HEK293T (cell line): ENCODE results near the gene REEP3.

Experiments used
- CTCF ChIA-PET: fragments of 350-600 bp; formaldehyde crosslinking; extraction: SDS; loops from one replicate; lab custom pipeline; 2021; ENCODE audit warnings: antibody characterized with exemption, inconsistent platforms; lab: Yijun Ruan, JAX
- POLR2A ChIA-PET: fragments of 350-600 bp; formaldehyde crosslinking; extraction: SDS; loops from one replicate; lab custom pipeline; 2020; ENCODE audit warnings: antibody characterized with exemption, inconsistent platforms; lab: Yijun Ruan, JAX
- DNase-seq: peaks from one replicate; pipeline ENCODE4 v3.0.0; 2012; ENCODE audit warnings: mixed read lengths; ENCODE audit errors: extremely low spot score
- ARNT ChIP-seq: fragments of 450-650 bp; IDR thresholded peaks from 2 replicates; pipeline ENCODE4 v1.6.1; 2017; ENCODE audit warnings: mild to moderate bottlenecking
- BHLHE40 ChIP-seq: fragments of 450-650 bp; IDR thresholded peaks from 2 replicates; pipeline ENCODE4 v1.6.1; 2016; ENCODE audit warnings: mild to moderate bottlenecking, moderate library complexity, borderline replicate concordance
- CTBP1 ChIP-seq: fragments of 450-650 bp; IDR thresholded peaks from 2 replicates; pipeline ENCODE4 v1.6.1; 2016; ENCODE audit warnings: borderline replicate concordance
- ELF4 ChIP-seq: fragments of 450-650 bp; IDR thresholded peaks from 2 replicates; pipeline ENCODE4 v1.6.1; 2017; ENCODE audit warnings: antibody characterized with exemption
- FOXA1 ChIP-seq: fragments of 450-650 bp; IDR thresholded peaks from 2 replicates; pipeline ENCODE4 v1.6.1; 2016; ENCODE audit warnings: mild to moderate bottlenecking
- FOXK2 ChIP-seq: fragments of 450-650 bp; IDR thresholded peaks from 2 replicates; pipeline ENCODE4 v1.6.1; 2016; ENCODE audit warnings: mild to moderate bottlenecking
- FOXM1 ChIP-seq: fragments of 450-650 bp; IDR thresholded peaks from 2 replicates; pipeline ENCODE4 v1.6.1; 2017; ENCODE audit warnings: mild to moderate bottlenecking, borderline replicate concordance
- HDGF ChIP-seq: fragments of 450-650 bp; IDR thresholded peaks from 2 replicates; pipeline ENCODE4 v1.6.1; 2017; ENCODE audit warnings: antibody characterized with exemption, borderline replicate concordance
- L3MBTL2 ChIP-seq: fragments of 450-650 bp; conservative IDR thresholded peaks from 2 replicates; pipeline ENCODE4 v1.6.1; 2016; ENCODE audit warnings: mild to moderate bottlenecking
- LEF1 ChIP-seq: fragments of 450-650 bp; IDR thresholded peaks from 2 replicates; pipeline ENCODE4 v1.6.1; 2017; ENCODE audit warnings: mild to moderate bottlenecking, borderline replicate concordance
- NFRKB ChIP-seq: fragments of 450-650 bp; IDR thresholded peaks from 2 replicates; pipeline ENCODE4 v1.6.1; 2016; ENCODE audit warnings: mild to moderate bottlenecking, moderate library complexity
- SP1 ChIP-seq: fragments of 450-650 bp; IDR thresholded peaks from 2 replicates; pipeline ENCODE4 v1.6.1; 2017
- SUZ12 ChIP-seq: fragments of 450-650 bp; IDR thresholded peaks from 2 replicates; pipeline ENCODE4 v1.6.1; 2016; ENCODE audit warnings: mild to moderate bottlenecking
- TARDBP ChIP-seq: fragments of 450-650 bp; IDR thresholded peaks from 2 replicates; pipeline ENCODE4 v1.6.1; 2016
- ZNF384 ChIP-seq: fragments of 450-650 bp; IDR thresholded peaks from 2 replicates; pipeline ENCODE4 v1.6.1; 2016
- TF ChIP-seq, protein P1 (sequence below): fragments of 450-650 bp; IDR thresholded peaks from 2 replicates; pipeline ENCODE4 v1.6.1; 2016

REEP3 gene

DNA sequence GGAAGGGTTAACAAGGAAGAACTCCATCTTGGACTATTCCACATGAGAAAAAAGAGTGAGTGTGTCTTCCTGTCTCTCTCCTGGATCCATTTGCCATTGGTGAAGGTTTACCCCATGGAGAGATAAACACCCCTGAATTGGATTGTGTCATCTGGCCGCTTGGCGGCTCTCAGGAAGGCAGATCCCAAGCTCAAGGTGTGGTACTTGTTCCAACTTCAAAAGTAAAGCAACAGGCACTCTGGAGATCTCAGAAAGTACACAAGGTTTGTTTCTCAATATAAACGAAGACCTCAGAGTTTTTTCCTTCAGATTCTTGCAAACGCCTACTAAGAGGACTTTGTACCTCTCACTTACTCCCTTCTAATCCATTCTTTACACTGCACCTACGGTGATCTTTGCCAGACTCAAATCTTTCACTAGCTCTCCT lies 116.7 kb downstream of the REEP3 start:
- TF ChIP-seq ARNT, result no peak
- TF ChIP-seq HDGF, result no peak
- TF ChIP-seq SUZ12, result no peak
- no peak for TF ChIP-seq ZNF384
- no peak for TF ChIP-seq L3MBTL2
- no peak for TF ChIP-seq SP1
- no peak for TF ChIP-seq NFRKB
- TF ChIP-seq FOXK2, result no peak
- TF ChIP-seq FOXA1, result no peak
- TF ChIP-seq LEF1, result no peak
- no peak for TF ChIP-seq BHLHE40
- DNase-seq, result no peak
- ChIA-PET POLR2A (no interaction called here), CTCF (no interaction called here)

DNA sequence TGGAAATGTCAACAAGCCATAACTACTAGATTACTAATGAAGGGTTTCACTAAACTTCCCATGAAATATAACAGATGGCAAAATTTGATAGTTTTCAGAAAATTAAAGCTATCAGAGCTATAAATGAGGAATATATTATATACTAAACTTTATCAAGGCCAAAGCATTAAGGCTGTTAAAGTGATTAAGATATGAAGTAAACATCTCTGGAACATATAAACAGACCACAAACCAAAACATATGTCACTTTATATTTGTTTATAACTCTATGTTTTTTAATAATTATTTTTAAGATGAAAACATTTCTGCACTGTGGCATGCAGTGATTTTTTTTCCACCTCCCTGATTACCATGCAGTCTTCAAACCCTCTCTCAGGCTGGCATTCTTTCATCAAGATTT lies 120.2 kb downstream of the REEP3 start:
- TF ChIP-seq FOXM1 (no peak), SUZ12 (no peak), L3MBTL2 (no peak), NFRKB (no peak), ELF4 (no peak), ZNF384 (no peak), HDGF (no peak), CTBP1 (no peak), FOXA1 (no peak), TARDBP (no peak), ARNT (no peak), LEF1 (no peak), FOXK2 (no peak), BHLHE40 (no peak), SP1 (no peak)
- ChIA-PET CTCF (no interaction called here), POLR2A (interaction anchor here (1.3 kb wide), 1 partner anchor 11 kb away, joined by 3 read pairs; no protein-coding TSS in a partner anchor)

DNA sequence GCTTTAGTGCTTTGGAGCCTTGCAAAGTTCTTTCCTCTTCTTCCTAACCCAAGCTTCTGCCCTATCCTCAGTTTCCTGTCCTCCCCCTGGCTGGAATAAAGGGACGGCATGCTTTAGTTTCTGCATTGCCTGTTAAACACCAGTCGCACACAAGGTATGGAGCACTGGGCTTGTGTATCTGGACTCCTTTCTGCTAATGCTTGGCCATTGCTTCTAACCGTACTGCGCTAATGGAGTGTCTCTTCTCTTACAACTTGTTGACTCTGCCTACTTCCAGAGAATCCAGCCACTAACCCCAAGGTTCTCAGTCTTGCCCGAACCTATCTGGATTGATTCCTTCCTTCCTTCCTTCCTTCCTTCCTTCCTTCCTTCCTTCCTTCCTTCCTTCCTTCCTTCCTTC lies 120.6 kb downstream of the REEP3 start:
- no peak for DNase-seq
- TF ChIP-seq HDGF (no peak), FOXA1 (no peak), ELF4 (no peak), BHLHE40 (no peak), FOXM1 (no peak), L3MBTL2 (no peak), SUZ12 (no peak), LEF1 (no peak)
- TF ChIP-seq, protein P1, sequence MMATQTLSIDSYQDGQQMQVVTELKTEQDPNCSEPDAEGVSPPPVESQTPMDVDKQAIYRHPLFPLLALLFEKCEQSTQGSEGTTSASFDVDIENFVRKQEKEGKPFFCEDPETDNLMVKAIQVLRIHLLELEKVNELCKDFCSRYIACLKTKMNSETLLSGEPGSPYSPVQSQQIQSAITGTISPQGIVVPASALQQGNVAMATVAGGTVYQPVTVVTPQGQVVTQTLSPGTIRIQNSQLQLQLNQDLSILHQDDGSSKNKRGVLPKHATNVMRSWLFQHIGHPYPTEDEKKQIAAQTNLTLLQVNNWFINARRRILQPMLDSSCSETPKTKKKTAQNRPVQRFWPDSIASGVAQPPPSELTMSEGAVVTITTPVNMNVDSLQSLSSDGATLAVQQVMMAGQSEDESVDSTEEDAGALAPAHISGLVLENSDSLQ, result no peak
- ChIA-PET POLR2A (interaction anchor here (1.3 kb wide), 1 partner anchor 12 kb away, joined by 3 read pairs; no protein-coding TSS in a partner anchor), CTCF (no interaction called here)

More for the DNA sequence above, 120.2 kb downstream of the REEP3 start:
- no peak for DNase-seq

DNA sequence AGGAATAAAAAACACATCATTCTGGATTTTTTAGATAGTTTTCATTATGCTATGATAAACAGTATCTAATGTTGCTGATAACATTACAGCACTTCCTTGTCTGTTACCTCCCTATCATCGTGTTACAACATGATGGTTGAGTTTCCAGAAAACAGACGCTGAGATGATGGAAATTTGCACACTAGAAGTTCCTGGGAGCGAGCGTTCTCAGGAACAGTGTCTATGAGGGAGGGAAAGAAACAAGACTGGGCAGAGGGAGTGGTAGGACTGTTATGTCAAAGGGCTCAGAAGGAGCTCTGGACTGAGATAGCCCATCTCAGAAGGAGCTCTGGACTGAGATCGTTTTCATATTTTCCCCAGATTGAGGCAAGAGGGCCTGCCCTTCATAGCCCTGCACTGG lies 121.6 kb downstream of the REEP3 start:
- ChIA-PET CTCF (interaction anchor here (1.1 kb wide), 1 partner anchor 77 kb away, joined by 3 read pairs; no protein-coding TSS in a partner anchor), POLR2A (no interaction called here)
- TF ChIP-seq SP1, result no peak
- no peak for TF ChIP-seq SUZ12
- no peak for TF ChIP-seq FOXA1
- no peak for TF ChIP-seq ZNF384
- TF ChIP-seq ELF4, result no peak
- TF ChIP-seq FOXK2, result no peak
- DNase-seq, result no peak

DNA sequence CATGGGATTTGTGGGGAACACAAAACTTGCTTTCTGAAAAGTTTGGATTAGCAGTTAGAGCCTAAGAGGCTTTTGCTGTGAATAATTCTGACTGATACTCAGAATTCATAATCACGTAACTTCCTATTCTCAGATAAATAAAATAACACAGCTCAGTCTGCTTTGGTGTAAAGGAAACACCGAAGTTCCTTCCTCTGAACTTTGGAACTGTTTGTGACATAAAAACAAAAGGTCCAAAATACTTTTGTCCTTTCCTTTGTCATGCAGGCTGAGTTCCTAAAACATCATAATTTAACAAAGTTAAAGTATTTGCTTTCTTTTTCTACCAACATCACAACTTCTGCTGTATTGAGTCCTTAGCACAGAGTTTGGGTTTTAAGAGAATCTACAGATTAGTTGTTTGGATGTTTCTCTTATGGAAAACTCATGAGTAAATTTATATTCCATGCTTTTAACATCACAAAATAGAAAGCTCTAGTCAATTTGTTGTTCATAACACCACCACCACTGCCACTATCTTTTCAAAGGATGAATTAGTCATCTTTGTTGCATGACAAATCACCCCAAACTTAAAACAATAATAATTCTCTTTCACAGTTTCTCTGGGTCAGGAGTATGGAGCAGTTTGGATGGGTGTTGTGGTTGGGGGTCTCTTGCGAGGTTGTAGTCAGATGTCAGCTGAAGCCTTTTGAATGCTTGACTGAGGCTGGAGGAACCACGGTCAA lies 123.4 kb downstream of the REEP3 start:
- TF ChIP-seq FOXA1, result no peak
- TF ChIP-seq, protein P1, result no peak
- no peak for TF ChIP-seq SUZ12
- TF ChIP-seq ARNT, result no peak
- no peak for TF ChIP-seq BHLHE40
- TF ChIP-seq CTBP1, result no peak
- no peak for TF ChIP-seq FOXK2
- TF ChIP-seq NFRKB, result no peak
- no peak for TF ChIP-seq LEF1
- TF ChIP-seq TARDBP, result no peak
- TF ChIP-seq HDGF, result no peak
- no peak for TF ChIP-seq SP1
- no peak for TF ChIP-seq FOXM1
- TF ChIP-seq L3MBTL2, result no peak
- no peak for TF ChIP-seq ZNF384
- no peak for TF ChIP-seq ELF4
- DNase-seq, result no peak
- POLR2A ChIA-PET, result interaction anchor here (0.7 kb wide), 1 partner anchor 14 kb away, joined by 5 read pairs; no protein-coding TSS in a partner anchor
- CTCF ChIA-PET, result interaction anchor here (0.6 kb wide), 1 partner anchor 502 kb away, joined by 3 read pairs; no protein-coding TSS in a partner anchor

DNA sequence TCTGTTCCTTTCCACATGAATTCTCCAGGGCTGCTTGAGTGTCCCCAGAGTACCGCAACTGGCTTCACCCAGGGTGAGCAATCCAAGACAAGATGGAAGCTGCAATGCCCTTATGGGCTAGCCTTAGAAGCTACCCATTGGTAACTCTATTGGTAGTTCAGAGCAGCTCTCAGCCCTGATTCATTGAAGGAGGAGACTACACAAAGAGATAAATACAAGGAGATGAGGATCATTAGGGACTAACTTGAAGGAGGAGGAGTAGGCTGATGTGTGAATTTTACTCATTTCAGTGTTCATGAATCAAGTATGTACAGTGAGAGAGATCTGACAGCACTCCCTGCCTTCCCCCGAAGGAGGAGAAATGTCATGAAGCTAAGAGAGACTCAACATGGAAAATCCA lies 124.0 kb downstream of the REEP3 start:
- TF ChIP-seq NFRKB (no peak), BHLHE40 (no peak), L3MBTL2 (no peak)
- TF ChIP-seq, protein P1, result no peak
- ChIA-PET CTCF (interaction anchor here (0.6 kb wide), 1 partner anchor 503 kb away, joined by 3 read pairs; no protein-coding TSS in a partner anchor), POLR2A (interaction anchor here (0.9 kb wide), 1 partner anchor 15 kb away, joined by 3 read pairs; no protein-coding TSS in a partner anchor)
- DNase-seq, result no peak
